T47D (cell line): Measurements from ENCODE around the gene DLST.
A peak's percentile ranks its signal among the peaks of the same experiment; 100 is the strongest.

Experiments
- DNase-seq, 2 experiments: peaks; one replicate each; pipeline versions ENCODE4 v3.0.0 to v3.0.0-alpha.2; 2011 to 2012; ENCODE audit warnings: low read depth in 1 of 2, low spot score in 1 of 2
- JUND ChIP-seq: IDR thresholded peaks from 2 replicates; pipeline ENCODE4 v1.6.1; 2012; ENCODE audit warnings: low read depth
- in situ Hi-C: cut with HindIII; loops from 2 replicates; pipeline ENCODE4 v1.10.0; 2016; ENCODE audit warnings: low sequenced_read_pairs, low pct_unique_long_range_greater_than_20kb

Gene DLST

DNA sequence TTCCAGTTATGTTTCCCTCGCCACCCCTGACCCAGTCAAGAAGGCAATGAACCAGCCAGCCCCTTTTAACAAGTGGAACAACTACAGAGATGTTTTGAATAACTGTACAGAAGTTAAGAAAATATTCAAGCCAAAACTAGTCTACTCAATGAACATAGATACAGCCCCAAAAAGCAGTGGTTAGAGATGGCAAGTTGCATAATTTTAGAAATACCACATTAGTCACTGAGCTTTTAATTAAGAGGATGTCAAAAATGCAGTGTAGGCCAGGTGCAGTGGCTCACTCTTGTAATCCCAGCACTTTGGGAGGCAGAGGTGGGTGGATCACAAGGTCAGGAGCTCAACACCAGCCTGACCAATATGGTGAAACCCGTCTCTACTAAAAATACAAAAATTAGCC, 32.9 kb upstream of the DLST start:
- DNase-seq: no peak
- in situ Hi-C loops: no loop called here
- TF ChIP-seq JUND: no peak

DNA sequence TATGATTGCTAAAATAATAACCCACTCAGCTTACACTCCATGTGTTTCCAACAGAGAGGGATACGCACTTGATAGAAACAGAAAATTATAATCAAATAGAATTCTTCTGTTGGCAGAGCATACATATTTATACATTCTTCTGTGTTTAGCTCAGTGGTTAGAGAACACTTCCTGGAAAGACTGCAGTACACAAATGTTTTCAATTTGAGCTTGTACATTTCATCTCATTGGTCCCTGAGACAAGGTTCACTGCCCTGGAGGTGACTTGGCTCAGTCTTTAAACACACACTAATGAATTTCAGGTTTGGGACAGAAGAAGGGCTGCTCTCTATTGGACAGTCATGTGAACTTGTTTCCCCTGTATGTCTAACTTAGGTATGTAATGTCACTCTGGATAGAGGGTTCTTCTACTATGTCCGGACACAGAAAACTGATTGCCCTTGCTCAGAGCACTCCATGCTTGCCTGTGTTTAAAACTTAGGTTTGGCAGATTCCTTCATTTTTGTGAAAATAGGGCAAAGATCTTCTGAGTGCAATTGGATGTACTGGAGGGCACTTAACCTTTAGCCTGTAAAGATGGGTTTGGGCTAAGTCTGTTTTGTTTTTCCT, 28.7 kb upstream of the DLST start:
- in situ Hi-C loops: no loop called here
- TF ChIP-seq JUND: no peak; the same call in 1 of the 2 replicates
- peak; percentile 47 to 85 for DNase-seq

DNA sequence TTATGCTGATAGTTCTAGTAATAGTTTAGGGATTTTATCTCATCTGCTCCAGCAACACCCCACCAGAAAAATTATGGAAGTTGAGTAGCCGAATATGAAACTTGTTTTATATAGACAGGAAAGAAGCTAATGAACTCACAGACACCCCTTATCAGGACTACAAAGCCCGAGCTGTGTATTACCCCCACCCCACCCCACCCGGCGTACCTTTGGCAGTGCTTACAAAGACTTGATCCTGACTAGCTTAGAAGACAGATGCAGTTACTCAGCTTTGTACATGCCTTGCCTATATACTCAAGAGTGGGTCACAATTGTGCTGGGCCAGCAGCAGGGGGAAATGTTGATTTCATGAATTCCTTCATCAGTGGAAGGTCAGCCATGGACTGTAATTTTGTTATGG, 28.1 kb upstream of the DLST start:
- TF ChIP-seq JUND: no peak
- in situ Hi-C loops: no loop called here
- no peak for DNase-seq

DNA sequence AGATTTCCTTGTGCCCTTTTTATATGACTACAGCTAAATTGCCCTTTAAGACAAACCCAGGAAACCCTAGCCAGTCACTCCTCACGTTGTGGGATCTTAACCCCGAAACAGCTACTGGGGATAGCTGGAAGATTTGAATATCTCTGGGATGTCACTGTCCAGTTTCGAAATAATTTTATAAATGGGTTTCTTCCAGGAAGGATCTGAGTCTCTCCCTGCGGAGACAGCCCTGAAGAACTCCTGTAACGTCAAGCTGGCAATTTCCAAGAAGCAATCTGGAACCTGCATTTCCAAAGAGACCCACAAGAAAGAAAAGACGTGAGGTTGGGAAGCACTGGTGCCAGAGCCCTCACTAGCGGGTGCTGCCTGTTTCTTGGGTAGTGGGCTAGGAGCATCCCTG, 26.7 kb upstream of the DLST start:
- in situ Hi-C loops: no loop called here
- TF ChIP-seq JUND: no peak
- no peak for DNase-seq

DNA sequence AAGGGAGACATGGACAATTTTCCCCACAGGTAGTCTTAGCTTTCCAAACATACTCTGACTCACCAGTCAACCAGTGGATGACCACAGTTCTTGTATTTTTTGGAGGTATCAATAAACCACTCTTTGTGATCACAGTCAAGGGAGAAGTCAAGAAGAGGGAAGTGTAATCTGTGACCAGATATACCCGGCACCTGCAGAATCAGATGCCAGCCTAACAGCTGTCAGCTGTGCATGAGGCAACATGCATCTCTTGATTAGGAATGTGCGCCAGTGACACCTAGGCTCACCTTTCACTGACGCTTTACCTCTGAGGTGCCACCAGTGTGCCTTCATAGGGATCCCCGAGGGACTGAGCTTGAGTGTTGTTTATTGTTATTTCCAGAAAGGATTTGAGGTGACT, 25.8 kb upstream of the DLST start:
- in situ Hi-C loops: no loop called here
- no peak for DNase-seq
- no peak for TF ChIP-seq JUND

DNA sequence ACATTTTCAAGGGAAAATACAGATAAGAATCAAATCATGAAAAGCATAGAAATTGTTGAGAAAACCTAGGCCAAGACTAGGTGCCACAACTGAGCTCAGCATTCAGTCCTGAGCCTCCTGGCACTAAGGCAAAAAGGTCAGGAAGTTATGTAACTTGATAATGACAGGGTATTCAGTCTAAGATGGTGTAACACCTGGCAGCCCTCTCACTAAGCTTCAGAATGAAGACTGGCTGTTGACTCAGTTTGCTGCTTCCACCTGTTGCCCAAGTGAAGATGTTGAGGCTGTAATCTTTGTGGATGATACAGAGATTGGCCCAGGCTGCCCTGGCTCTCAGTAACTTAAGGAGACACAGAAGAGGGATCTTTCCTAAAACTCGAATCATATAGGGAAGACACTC, 25.4 kb upstream of the DLST start:
- no peak for TF ChIP-seq JUND
- no peak for DNase-seq
- in situ Hi-C loops: no loop called here

DNA sequence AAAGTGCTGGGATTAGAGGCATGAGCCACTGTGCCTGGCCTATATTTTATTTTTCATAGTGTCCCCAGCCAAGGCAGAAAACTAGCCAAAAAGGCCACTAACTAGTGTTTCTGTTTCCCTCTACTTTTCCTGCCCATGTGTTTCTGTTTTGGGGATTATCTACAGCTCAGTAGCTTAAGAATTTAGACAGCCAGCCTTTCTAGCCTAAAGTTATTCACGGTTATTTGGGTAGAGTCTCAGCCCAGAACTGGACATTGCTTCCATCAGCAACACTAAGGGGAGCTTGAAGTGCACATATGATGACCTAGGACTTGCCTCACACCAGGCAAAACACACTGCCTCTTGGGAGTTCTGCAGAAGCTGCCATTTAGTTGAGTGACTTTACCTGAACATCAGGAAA, 23.7 kb upstream of the DLST start:
- TF ChIP-seq JUND: no peak
- in situ Hi-C loops: no loop called here
- DNase-seq: no peak

DNA sequence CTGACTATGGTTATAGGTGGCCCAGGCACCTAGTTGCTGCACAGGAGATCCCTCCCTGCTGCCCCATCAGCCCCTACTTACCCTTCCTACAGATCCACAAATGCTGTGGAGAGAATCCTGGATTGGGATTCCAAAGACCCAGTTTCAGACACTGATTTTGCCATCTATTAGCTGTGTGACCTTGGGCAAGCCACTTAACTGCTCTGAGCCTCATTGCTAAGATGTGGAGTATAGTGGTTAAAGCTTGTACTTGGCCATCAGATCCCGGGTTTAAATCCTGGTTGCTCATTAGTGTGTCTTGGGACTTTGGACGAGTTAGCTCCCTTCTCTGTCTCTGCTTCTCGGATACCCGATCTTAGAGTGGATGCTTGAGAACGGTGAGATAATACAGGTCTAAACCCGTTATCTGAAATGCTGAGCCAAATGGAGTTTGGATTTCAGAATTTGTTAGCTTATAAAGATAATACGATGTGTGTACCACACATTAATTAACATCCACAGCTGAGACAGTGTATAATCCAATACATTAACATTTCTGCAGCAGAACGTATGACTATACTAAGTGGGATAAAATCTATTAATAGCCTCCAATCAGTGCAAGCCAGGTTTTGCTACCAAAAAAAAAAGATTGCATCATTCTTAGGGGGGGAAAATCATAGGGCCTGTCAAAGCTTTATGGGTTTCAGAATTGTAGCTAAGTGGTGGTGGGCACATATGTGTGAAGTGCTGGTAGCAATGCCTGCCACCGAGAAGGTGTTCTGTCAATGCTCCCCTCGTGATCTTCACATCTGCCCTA, 21.8 kb upstream of the DLST start:
- no peak for DNase-seq
- in situ Hi-C loops: no loop called here
- TF ChIP-seq JUND: no peak

DNA sequence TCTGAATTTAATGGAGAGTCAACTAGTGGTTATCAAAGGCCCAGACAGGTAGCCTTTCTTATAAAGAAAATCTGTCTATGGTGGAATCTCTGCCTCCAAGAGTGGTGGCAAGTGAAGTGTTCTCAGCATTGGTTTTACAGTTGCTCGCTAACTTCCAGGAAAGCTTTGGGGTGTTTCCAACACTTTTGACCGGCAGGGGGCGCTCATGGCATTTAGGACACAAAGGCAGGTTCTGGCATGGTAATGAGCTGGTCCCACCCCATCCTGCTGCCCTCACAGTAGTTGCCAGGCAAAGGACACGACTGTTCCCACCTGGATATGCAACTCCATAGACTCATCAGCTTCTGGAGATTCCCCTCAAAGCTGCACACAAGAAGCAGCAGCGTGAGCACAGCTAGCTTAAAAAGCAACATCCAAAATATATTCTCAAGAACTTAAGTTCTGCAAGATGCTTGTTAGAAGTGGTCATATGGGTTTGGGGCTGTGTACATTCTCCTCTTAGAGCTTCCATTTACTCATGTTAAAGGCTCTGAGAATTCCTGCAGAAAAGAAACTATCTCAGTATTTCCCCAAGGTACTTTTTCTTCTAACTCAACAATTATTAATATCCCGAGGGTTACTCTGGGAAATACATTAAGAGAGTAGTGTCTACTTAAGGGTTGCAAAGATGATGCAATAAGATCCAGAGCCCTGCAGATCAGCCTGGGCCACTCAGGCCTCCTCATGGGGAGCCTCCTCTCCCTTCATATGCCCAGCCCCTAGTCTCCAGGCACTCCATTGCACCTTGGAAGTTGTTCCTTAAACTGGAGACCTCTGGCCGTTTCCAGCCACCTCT, 20.6 kb upstream of the DLST start:
- peak; percentile 56 to 91 for DNase-seq
- in situ Hi-C loops: no loop called here
- TF ChIP-seq JUND: no peak

DNA sequence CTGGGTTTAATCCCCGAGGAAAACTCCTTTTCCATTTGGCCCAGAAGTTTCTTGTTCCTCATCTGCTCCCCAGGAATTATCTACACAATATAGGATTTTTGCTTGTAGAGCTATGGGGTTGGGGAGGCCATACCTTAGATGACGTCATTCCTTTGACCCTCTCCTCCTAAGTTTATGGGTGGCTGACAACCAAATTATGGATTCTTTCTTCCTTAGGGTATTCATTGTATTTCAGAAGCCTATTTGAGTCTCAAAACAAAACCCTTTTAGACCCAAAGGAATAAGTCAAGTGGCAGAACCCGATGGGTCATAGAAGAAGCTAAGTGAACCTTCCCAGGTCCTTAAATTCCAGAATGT, 20.0 kb upstream of the DLST start:
- no peak for DNase-seq
- in situ Hi-C loops: no loop called here
- no peak for TF ChIP-seq JUND

DNA sequence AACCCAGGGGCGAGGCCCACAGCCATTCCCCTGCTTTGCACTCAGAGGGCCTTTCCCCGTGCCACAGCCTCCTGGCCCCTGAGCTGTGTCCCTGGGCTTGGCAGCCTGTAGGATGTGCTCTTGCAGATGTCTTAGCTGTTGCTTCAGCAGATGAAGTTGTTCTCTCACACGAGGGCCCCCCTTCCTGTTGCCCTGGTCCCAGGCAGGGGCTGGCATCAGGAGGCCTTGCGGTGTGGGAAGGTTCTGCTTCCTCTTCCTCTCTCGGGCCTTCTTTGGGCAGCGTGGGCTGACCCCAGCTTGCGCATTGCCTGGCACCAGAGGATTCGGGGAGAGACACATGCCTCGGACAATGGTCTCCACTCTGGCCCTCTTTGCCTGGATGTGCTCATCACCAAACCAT, 18.4 kb upstream of the DLST start:
- TF ChIP-seq JUND: no peak
- DNase-seq: no peak
- in situ Hi-C loops: no loop called here

DNA sequence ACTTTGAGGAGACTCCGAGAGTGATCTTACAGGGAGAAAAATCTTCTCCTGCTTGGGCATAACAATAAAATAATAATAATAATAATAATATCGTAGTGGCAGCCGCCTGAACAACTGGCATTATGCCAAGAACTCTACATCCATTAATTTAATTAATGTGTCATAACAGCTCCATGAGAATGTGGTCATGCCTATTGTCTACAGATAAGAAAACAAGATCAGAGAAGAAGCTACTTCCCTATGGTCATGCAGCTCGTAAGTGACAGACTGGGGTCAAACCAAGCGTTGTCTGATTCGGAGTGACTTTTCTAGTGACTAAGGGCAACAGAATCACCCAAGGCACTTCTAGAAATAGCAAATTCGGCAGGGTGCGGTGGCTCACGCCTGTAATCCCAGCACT, 17.5 kb upstream of the DLST start:
- no peak for TF ChIP-seq JUND
- no peak for DNase-seq
- in situ Hi-C loops: no loop called here

DNA sequence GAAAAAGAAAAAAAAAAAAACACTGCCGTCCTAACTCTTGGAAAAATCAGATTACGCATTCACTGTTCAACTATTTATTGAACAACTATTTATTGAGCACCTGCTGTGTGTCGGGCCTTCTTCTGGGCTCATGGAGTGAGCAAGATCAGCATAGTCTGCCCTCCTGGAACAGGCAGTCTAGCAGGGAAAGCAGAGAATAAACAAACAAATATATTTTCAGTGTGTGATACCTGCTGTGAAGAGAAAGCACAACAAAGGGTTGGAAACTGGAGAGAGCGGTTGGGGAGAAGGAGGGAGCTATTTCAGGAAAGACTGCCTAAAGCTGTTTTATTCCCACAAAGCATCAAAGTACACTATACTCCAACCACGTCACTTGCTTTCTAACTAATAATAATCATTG, 16.6 kb upstream of the DLST start:
- in situ Hi-C loops: no loop called here
- DNase-seq: no peak
- no peak for TF ChIP-seq JUND
